Endothelial cell of hepatic sinusoid (primary cell): ENCODE results near the gene NKG7.

Source experiments
- in situ Hi-C: cut with HindIII; loops from 2 replicates; pipeline ENCODE4 v1.10.0; 2017; ENCODE audit warnings: low sequenced_read_pairs

NKG7 gene

GRCh38 chr19:51392701-51393100, 20.2 kb upstream of the NKG7 start:
- in situ Hi-C loops: no loop called here

GRCh38 chr19:51391073-51391611, 18.7 kb upstream of the NKG7 start:
- in situ Hi-C loops: no loop called here

GRCh38 chr19:51389143-51389542, 16.7 kb upstream of the NKG7 start:
- in situ Hi-C loops: no loop called here

GRCh38 chr19:51387924-51388389, 15.5 kb upstream of the NKG7 start, which contains the start of gene LIM2:
Gene LIM2, minus strand, starts transcription at chr19:51387974. Its CDS starts 531 bp downstream, at chr19:51387443.
- in situ Hi-C loops: no loop called here

GRCh38 chr19:51386882-51387520, 14.5 kb upstream of the NKG7 start:
- in situ Hi-C loops: no loop called here

GRCh38 chr19:51382004-51382403, 9.6 kb upstream of the NKG7 start:
- in situ Hi-C loops: no loop called here

- in situ Hi-C loops: no loop called here
These were observed 7.9 kb upstream of the NKG7 start for GRCh38 chr19:51380379-51380778.

GRCh38 chr19:51377422-51377821, 5.0 kb upstream of the NKG7 start:
- in situ Hi-C loops: no loop called here

GRCh38 chr19:51375504-51376221, 3.2 kb upstream of the NKG7 start:
- in situ Hi-C loops: no loop called here

GRCh38 chr19:51372021-51372648, 319 bp downstream of the NKG7 start:
- in situ Hi-C loops: no loop called here

- in situ Hi-C loops: no loop called here
These were observed 1.2 kb downstream of the NKG7 start for GRCh38 chr19:51371186-51371690.

- in situ Hi-C loops: no loop called here
These were observed 2.2 kb downstream of the NKG7 start for GRCh38 chr19:51370230-51370629.

GRCh38 chr19:51368366-51369282, 3.8 kb downstream of the NKG7 start, which contains the start of gene CLDND2:
Gene CLDND2, minus strand, starts transcription at chr19:51369003. Its CDS starts 426 bp downstream, at chr19:51368577.
- in situ Hi-C loops: no loop called here

GRCh38 chr19:51367565-51368365, 4.7 kb downstream of the NKG7 start:
- in situ Hi-C loops: no loop called here

- in situ Hi-C loops: no loop called here
These were observed 5.2 kb downstream of the NKG7 start for GRCh38 chr19:51367255-51367564.

GRCh38 chr19:51366389-51367254, 5.8 kb downstream of the NKG7 start:
- in situ Hi-C loops: no loop called here

GRCh38 chr19:51365965-51366388, 6.5 kb downstream of the NKG7 start, which contains the start of gene ETFB:
Gene ETFB, minus strand, starts transcription at chr19:51366388. Its CDS starts 62 bp downstream, at chr19:51366326.
- in situ Hi-C loops: no loop called here

- in situ Hi-C loops: no loop called here
These were observed 7.1 kb downstream of the NKG7 start for GRCh38 chr19:51365211-51365964.
